IMR-90 (cell line): Measurements from ENCODE around the gene PLOD1. TPM values are rescaled to one million over a fixed set of nuclear protein-coding genes. Genes with fewer than 3 reads are reported as not detected.
A peak's percentile ranks its signal among the peaks of the same experiment; 100 is the strongest.

Experiments
- ATAC-seq: fragments of 200-7000 bp; cut with Tn5 transposase; 2 replicates; pipeline ENCODE4 v1.9.1; 2020; ENCODE audit warnings: low read depth, mild to moderate bottlenecking, moderate library complexity
- BruUV-seq: library from RNA; stranded (reverse); fragments of 400-500 nt; replicated peaks from 2 replicates; lab custom pipeline; 2021; lab: Mats Ljungman, UMichigan
- CTCF ChIA-PET: fragments of 300-600 bp; formaldehyde crosslinking; extraction: SDS; loops from one replicate; lab custom pipeline; 2021; ENCODE audit warnings: antibody characterized with exemption; lab: Yijun Ruan, JAX
- POLR2A ChIA-PET: fragments of 300-600 bp; sonication (Branson Sonifier 250); formaldehyde crosslinking; loops from one replicate; lab custom pipeline; 2022; ENCODE audit warnings: antibody characterized with exemption; ENCODE audit not compliant: unreplicated experiment; lab: Charles Lee
- DNase-seq: peaks from one replicate; pipeline ENCODE4 v3.0.0; 2013
- H2AFZ ChIP-seq: replicated peaks from 2 replicates; pipeline ENCODE3; 2013; ENCODE audit warnings: low read length, mild to moderate bottlenecking; ENCODE audit not compliant: poor library complexity
- H2AK5ac ChIP-seq: 2 replicates; pipeline ENCODE4 v1.6.1; 2013; ENCODE audit warnings: low read depth, low read length, inconsistent platforms
- H2AK9ac ChIP-seq: replicated peaks from 2 replicates; pipeline ENCODE3; 2013; ENCODE audit warnings: mild to moderate bottlenecking, low read depth, low read length, moderate library complexity; ENCODE audit not compliant: poor library complexity
- H2BK120ac ChIP-seq: 2 replicates; pipeline ENCODE4 v1.6.1; 2013; ENCODE audit warnings: low read depth, low read length, inconsistent platforms
- H2BK15ac ChIP-seq: 3 replicates; pipeline ENCODE4 v1.6.1; 2013; ENCODE audit warnings: low read depth, low read length, inconsistent platforms
- H2BK20ac ChIP-seq: 2 replicates; pipeline ENCODE4 v1.6.1; 2013; ENCODE audit warnings: low read depth, mild to moderate bottlenecking, inconsistent platforms, low read length, moderate library complexity
- H2BK5ac ChIP-seq: 2 replicates; pipeline ENCODE4 v1.6.1; 2013; ENCODE audit warnings: mild to moderate bottlenecking, low read depth, low read length, inconsistent platforms; ENCODE audit not compliant: poor library complexity, severe bottlenecking
- H3K14ac ChIP-seq: replicated peaks from 2 replicates; pipeline ENCODE4 v1.6.1; 2013; ENCODE audit warnings: low read depth, low read length, inconsistent platforms
- H3K18ac ChIP-seq: 2 replicates; pipeline ENCODE4 v1.6.1; 2013; ENCODE audit warnings: low read depth, low read length, control low read depth
- H3K23ac ChIP-seq: 2 replicates; pipeline ENCODE4 v1.6.1; 2013; ENCODE audit warnings: low read depth, low read length, inconsistent platforms
- H3K27ac ChIP-seq: 2 replicates; pipeline ENCODE4 v1.5.1; 2013; ENCODE audit warnings: mild to moderate bottlenecking, control low read depth, low read length; ENCODE audit not compliant: insufficient read depth
- H3K27me3 ChIP-seq: 2 replicates; pipeline ENCODE4 v1.6.1; 2013; ENCODE audit warnings: low read length; ENCODE audit not compliant: control insufficient read depth, insufficient read depth
- H3K36me3 ChIP-seq: 2 replicates; pipeline ENCODE4 v1.6.1; 2013; ENCODE audit warnings: low read length, mixed read lengths; ENCODE audit not compliant: control insufficient read depth, insufficient read depth
- H3K4ac ChIP-seq: 2 replicates; pipeline ENCODE4 v1.6.1; 2013; ENCODE audit warnings: low read depth, low read length, inconsistent platforms
- H3K4me1 ChIP-seq: 2 replicates; pipeline ENCODE4 v1.6.1; 2013; ENCODE audit warnings: low read length, mixed read lengths; ENCODE audit not compliant: control insufficient read depth, insufficient read depth
- H3K4me2 ChIP-seq: 2 replicates; pipeline ENCODE4 v1.6.1; 2013; ENCODE audit warnings: low read depth, mild to moderate bottlenecking, control low read depth, low read length, moderate library complexity
- H3K4me3 ChIP-seq: 2 replicates; pipeline ENCODE4 v1.5.1; 2013; ENCODE audit warnings: low read depth, mild to moderate bottlenecking, control low read depth, low read length, moderate library complexity; ENCODE audit not compliant: insufficient read depth
- H3K56ac ChIP-seq: 2 replicates; pipeline ENCODE4 v1.6.1; 2013; ENCODE audit warnings: low read length, inconsistent platforms; ENCODE audit not compliant: insufficient read depth; ENCODE audit errors: extremely low read depth
- H3K79me1 ChIP-seq, 2 experiments: 2 replicates each; pipeline ENCODE4 v1.6.1; 2013; ENCODE audit warnings: low read length in 2 of 2, inconsistent platforms in 1 of 2, low read depth in 1 of 2
- H3K9ac ChIP-seq: 2 replicates; pipeline ENCODE4 v1.6.1; 2013; ENCODE audit warnings: low read depth, low read length, control low read depth
- H3K9me1 ChIP-seq: 2 replicates; pipeline ENCODE4 v1.6.1; 2013; ENCODE audit warnings: low read length, inconsistent platforms; ENCODE audit not compliant: insufficient read depth
- H3K9me3 ChIP-seq: 2 replicates; pipeline ENCODE4 v1.6.1; 2013; ENCODE audit warnings: low read length; ENCODE audit not compliant: control insufficient read depth, insufficient read depth
- H4K20me1 ChIP-seq: 2 replicates; pipeline ENCODE4 v1.6.1; 2013; ENCODE audit warnings: low read length, inconsistent platforms; ENCODE audit not compliant: insufficient read depth
- H4K5ac ChIP-seq: 2 replicates; pipeline ENCODE4 v1.6.1; 2013; ENCODE audit warnings: mild to moderate bottlenecking, low read depth, low read length, control low read depth
- H4K8ac ChIP-seq, 2 experiments: 2 replicates each; pipeline ENCODE4 v1.6.1; 2013; ENCODE audit warnings: low read depth in 2 of 2, low read length in 2 of 2, control low read depth in 1 of 2, inconsistent platforms in 1 of 2
- H4K91ac ChIP-seq: 2 replicates; pipeline ENCODE4 v1.6.1; 2013; ENCODE audit warnings: low read depth, low read length, inconsistent platforms; ENCODE audit not compliant: insufficient read depth
- BHLHE40 ChIP-seq: fragments of 150-350 bp; IDR thresholded peaks from 2 replicates; pipeline ENCODE4 v1.6.1; 2016; ENCODE audit warnings: mild to moderate bottlenecking, low read depth, low read length
- CHD1 ChIP-seq: IDR thresholded peaks from 2 replicates; pipeline ENCODE4 v1.6.1; 2012; ENCODE audit warnings: low read depth, low read length, improper control_type of control experiment
- CTCF ChIP-seq: conservative IDR thresholded peaks from 2 replicates; pipeline ENCODE4 v1.5.1; 2012; ENCODE audit warnings: mild to moderate bottlenecking, low read depth, low read length, improper control_type of control experiment
- FOS ChIP-seq: fragments of 150-350 bp; IDR thresholded peaks from 2 replicates; pipeline ENCODE4 v1.6.1; 2016; ENCODE audit warnings: low read depth, low read length
- MAFK ChIP-seq: IDR thresholded peaks from 2 replicates; pipeline ENCODE4 v1.6.1; 2012; ENCODE audit warnings: low read depth, low read length, improper control_type of control experiment
- MXI1 ChIP-seq: IDR thresholded peaks from 2 replicates; pipeline ENCODE4 v1.6.1; 2012; ENCODE audit warnings: low read depth, mild to moderate bottlenecking, low read length, moderate library complexity, borderline replicate concordance
- POLR2A ChIP-seq: IDR thresholded peaks from 2 replicates; pipeline ENCODE4 v1.6.1; 2012; ENCODE audit warnings: mild to moderate bottlenecking, low read depth, low read length
- RAD21 ChIP-seq: IDR thresholded peaks from 2 replicates; pipeline ENCODE4 v1.6.1; 2012; ENCODE audit warnings: low read length, improper control_type of control experiment
- RCOR1 ChIP-seq: IDR thresholded peaks from 2 replicates; pipeline ENCODE4 v1.6.1; 2012; ENCODE audit warnings: mild to moderate bottlenecking, low read length, improper control_type of control experiment; ENCODE audit not compliant: insufficient replicate concordance
- RFX5 ChIP-seq: IDR thresholded peaks from 2 replicates; pipeline ENCODE4 v1.8.0; 2012; ENCODE audit warnings: low read depth, mild to moderate bottlenecking, low read length, moderate library complexity
- SMC3 ChIP-seq: fragments of 150-350 bp; IDR thresholded peaks from 2 replicates; pipeline ENCODE4 v1.6.1; 2016; ENCODE audit warnings: low read depth, mild to moderate bottlenecking, antibody characterized with exemption, low read length, moderate library complexity
- USF2 ChIP-seq: fragments of 150-350 bp; IDR thresholded peaks from 2 replicates; pipeline ENCODE4 v1.6.1; 2017; ENCODE audit warnings: mild to moderate bottlenecking, antibody characterized with exemption, low read length, low read depth
- WGBS, 2 experiments: methylation state at CpG; one replicate each; pipeline versions ENCODE4 v1.1.5 to v1.1.7; 2013; ENCODE audit warnings: missing lambda C conversion rate in 2 of 2; ENCODE audit not compliant: insufficient read length in 1 of 2; ENCODE audit errors: extremely low coverage in 2 of 2; 5-methylcytosine and 5-hydroxymethylcytosine counted together
- dilution Hi-C: fragments of 300-500 bp; cut with HindIII; formaldehyde crosslinking; loops from one replicate; pipeline ENCODE4 v1.14.3; 2018; ENCODE audit warnings: low sequenced_read_pairs; ENCODE audit not compliant: unreplicated experiment
- in situ Hi-C: fragments of 300-500 bp; cut with MboI; formaldehyde crosslinking; loops from 3 replicates; pipeline ENCODE4 v1.14.3; 2019; ENCODE audit warnings: low sequenced_read_pairs, inconsistent platforms, mixed read lengths
- intact Hi-C: fragments of 100-400 bp; cut with micrococcal nuclease; formaldehyde crosslinking; loops from 2 replicates; pipeline ENCODE4 v1.10.0; 2022
- polyA plus RNA-seq, 3 experiments: library from polyadenylated mRNA; depleted of rRNA; stranded (reverse); fragments of >200 nt; gene quantifications; 2 replicates each; pipeline ENCODE4 v1.2.3, GENCODE V29; 2012; ENCODE audit warnings: low replicate concordance in 1 of 3
- total RNA-seq: library from RNA; depleted of rRNA; stranded (reverse); fragments of >200 nt; gene quantifications from 2 replicates; pipeline ENCODE4 v1.2.3, GENCODE V29; 2012
- TF ChIP-seq, protein P1 (sequence below): fragments of 150-350 bp; IDR thresholded peaks from 2 replicates; pipeline ENCODE4 v1.6.1; 2016; ENCODE audit warnings: low read depth, mild to moderate bottlenecking, low read length, moderate library complexity, borderline replicate concordance

PLOD1 gene
- total and polyA plus RNA-seq, 2 of the 4 experiments (the other 2 are of a cell fraction), result 283 to 609 TPM

GRCh38 chr1:11963622-11964021, 29.1 kb downstream of the PLOD1 start:
- ATAC-seq (no peak), DNase-seq (no peak)
- H3K18ac ChIP-seq, result no peak overlapping the region
- no peaks in the 10 kb centered on the region for H3K27me3 ChIP-seq
- intact Hi-C loops (no loop called here), dilution Hi-C loops (no loop called here), in situ Hi-C loops (no loop called here)
- peak overlapping the region; percentile 29 for H2AFZ ChIP-seq
- no peak overlapping the region for H2BK15ac ChIP-seq
- H4K5ac ChIP-seq, result no peak overlapping the region
- no TSS peak for BruUV-seq
- H4K8ac ChIP-seq, result no peak overlapping the region
- no peak overlapping the region for H2BK5ac ChIP-seq
- no peak for TF ChIP-seq MAFK
- TF ChIP-seq, protein P1, sequence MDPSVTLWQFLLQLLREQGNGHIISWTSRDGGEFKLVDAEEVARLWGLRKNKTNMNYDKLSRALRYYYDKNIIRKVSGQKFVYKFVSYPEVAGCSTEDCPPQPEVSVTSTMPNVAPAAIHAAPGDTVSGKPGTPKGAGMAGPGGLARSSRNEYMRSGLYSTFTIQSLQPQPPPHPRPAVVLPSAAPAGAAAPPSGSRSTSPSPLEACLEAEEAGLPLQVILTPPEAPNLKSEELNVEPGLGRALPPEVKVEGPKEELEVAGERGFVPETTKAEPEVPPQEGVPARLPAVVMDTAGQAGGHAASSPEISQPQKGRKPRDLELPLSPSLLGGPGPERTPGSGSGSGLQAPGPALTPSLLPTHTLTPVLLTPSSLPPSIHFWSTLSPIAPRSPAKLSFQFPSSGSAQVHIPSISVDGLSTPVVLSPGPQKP, result no peak
- TF ChIP-seq CHD1, result no peak
- TF ChIP-seq RFX5, result no peak
- TF ChIP-seq USF2, result no peak
- no peak for TF ChIP-seq SMC3
- no peak for TF ChIP-seq CTCF
- no peak for TF ChIP-seq POLR2A
- TF ChIP-seq MXI1, result no peak
- no peak for TF ChIP-seq RCOR1
- TF ChIP-seq BHLHE40, result no peak
- TF ChIP-seq RAD21, result no peak
- no peak for TF ChIP-seq FOS
- 92% methylated on average over 2 of the region's 3 CpGs; no CpG with 5 or more reads in 1 of the 2 experiments for WGBS, 2 experiments
- H4K91ac ChIP-seq, result no peak overlapping the region
- no peak overlapping the region for H3K23ac ChIP-seq
- no peak overlapping the region for H3K14ac ChIP-seq
- H3K4ac ChIP-seq, result no peak overlapping the region
- H2BK120ac ChIP-seq, result no peak overlapping the region
- no peaks in the 10 kb centered on the region for H3K9me3 ChIP-seq
- no peaks in the 10 kb centered on the region; the same call in none of the 2 replicates for H4K20me1 ChIP-seq
- H3K79me1 ChIP-seq, result peaks cover 2 to 9% of the 10 kb centered on the region in 2 experiments; a peak in 1 of 4 replicates
- H3K4me1 ChIP-seq, result no peaks in the 10 kb centered on the region
- no peak overlapping the region for H3K9ac ChIP-seq
- no peak overlapping the region for H3K4me3 ChIP-seq
- H3K56ac ChIP-seq, result no peak overlapping the region
- H2AK5ac ChIP-seq, result no peak overlapping the region
- ChIA-PET POLR2A (no interaction called here), CTCF (no interaction called here)
- no peak overlapping the region for H2AK9ac ChIP-seq
- H3K27ac ChIP-seq, result no peak overlapping the region
- no peaks in the 10 kb centered on the region for H3K9me1 ChIP-seq
- no peak overlapping the region for H3K4me2 ChIP-seq
- H3K36me3 ChIP-seq, result peaks cover 67% of the 10 kb centered on the region
- no peak overlapping the region for H2BK20ac ChIP-seq
